Stimulated activated CD4-positive, alpha-beta T cell treated with anti-CD3 and anti-CD28 coated beads, Interleukin-15, amount 100 ng/mL, for 48 hours (primary cell): ENCODE results near the gene ZFP64.
A peak's percentile ranks its signal among the peaks of the same experiment; 100 is the strongest.
"Not testable (repeated sequence)": the region's sequence is repeated elsewhere in the genome, so short reads cannot be mapped to it uniquely, and the experiment has no call there.

Source experiments
- DNase-seq, 2 donors: peaks; one replicate each; pipeline ENCODE4 v3.0.0-alpha.2; 2020; ENCODE audit warnings: low read depth in 2 of 2

Gene ZFP64

GRCh38 chr20:52154575-52154974, 37.0 kb downstream of the ZFP64 start:
- no peak for DNase-seq

- DNase-seq = no peak
Measured at GRCh38 chr20:52153896-52154295, 37.7 kb downstream of the ZFP64 start.

DNA sequence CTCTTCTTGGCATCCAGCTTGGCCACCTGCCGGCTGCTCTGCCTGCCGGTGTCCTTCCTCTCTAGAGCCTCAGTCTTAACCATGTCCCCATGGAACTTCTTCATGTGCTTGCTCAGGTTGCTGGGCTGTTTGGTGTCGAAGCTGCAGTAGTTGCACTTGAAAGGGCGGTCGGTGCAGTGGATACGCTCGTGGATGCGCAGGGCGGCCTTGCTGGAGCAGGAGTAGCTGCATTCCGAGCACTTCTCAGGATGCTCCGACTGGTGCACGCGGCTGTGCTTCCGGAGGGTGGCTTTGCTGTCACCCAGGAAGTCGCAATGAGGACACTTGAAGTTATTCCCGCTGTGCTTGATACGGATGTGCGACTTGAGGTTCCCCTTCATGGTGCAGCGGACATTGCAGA, 38.7 kb downstream of the ZFP64 start:
- no peak for DNase-seq

DNA sequence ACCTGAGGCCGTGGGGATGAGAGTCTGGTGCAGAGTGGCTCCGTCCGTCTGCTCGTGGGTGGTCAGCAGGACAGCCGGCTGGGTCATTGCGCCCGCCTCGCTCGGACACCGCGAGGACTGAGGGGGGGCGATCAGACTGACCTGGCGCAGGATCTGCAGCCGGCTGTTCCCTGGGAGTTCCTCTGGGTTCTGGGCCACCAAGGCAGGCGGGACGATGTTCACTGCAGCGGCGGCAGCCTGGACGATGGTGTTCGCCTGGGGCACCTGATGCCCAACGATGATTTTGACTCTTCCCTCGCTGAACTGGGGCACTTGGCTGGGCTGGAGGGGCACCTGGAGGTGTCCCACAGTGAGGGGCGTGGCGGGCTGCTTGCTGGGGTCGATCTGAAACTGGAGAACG, 39.2 kb downstream of the ZFP64 start:
- DNase-seq = no peak

DNA sequence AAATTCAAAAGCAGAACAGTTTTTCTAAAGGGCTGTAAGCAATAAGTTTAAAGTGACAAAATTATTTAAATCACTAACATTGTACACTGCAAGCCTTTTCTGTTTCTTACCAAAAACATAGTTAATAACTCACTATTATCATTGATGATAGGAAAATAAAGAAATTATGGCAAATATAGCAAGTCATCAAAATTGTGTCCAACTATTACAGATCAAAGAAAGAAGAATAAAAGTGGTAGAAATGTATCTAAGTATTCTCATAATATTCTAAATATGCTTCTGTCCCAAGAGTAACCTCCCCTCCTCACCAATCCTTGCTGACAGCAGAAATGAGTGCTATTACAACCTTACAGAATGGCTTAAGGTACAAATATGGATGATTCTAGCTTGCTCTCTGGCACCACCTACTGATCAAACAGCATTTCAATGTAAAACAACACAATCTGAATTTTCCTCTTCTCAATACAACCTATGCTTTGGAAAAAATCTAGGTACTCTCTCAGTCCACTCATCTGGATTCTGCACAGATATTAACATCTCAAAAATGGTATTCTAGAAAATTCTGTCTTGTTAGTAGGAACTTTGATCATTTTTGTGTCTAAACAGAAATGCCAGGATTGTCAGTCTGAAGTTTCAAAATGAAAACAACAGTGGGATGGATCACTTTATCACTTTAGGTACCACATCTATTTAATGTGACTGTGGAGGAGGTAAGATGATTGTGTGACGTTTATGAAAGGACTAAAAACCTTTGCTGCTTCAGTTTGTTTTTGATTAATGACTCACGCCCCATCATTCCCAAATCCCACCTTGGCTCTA, 40.9 kb downstream of the ZFP64 start:
- DNase-seq = no peak

GRCh38 chr20:52145587-52145986, 46.0 kb downstream of the ZFP64 start:
- no peak for DNase-seq

DNA sequence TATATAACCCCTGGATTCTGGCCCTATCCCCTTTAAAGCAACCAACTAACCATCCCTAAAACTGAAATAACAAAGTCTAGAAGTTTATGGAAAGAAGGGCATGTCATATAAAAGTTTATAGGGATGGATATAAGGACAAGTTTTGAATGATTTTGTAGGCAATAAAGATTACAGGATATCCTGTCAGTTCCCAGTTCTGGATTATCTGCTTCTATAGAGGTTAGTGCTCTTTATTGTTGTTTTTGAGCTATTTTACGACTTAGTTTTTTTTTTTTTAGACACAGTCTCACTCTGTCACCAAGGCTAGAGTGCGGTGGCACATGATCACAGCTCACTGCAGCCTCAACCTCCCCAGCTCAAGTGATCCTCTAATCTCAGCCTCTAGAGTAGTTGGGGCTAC, 48.3 kb downstream of the ZFP64 start:
- DNase-seq = no peak

DNA sequence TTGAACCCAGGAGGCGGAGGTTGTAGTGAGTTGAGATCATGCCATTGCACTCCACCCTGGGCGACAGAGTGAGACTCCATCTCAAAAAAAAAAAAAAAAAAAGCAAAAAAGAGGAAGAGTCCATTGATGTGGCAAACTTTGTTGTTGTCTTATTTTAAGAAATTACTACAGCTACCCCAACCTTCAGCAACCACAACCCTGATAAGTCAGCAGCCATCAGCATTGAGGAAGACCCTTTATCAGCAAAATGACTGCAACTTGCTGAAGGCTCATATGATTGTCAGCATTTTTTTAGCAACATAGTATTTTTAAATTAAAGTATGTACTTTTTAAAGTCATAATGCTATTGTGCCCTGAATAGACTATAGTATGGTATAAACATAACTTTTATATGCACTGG, 48.8 kb downstream of the ZFP64 start:
- DNase-seq = no peak

DNA sequence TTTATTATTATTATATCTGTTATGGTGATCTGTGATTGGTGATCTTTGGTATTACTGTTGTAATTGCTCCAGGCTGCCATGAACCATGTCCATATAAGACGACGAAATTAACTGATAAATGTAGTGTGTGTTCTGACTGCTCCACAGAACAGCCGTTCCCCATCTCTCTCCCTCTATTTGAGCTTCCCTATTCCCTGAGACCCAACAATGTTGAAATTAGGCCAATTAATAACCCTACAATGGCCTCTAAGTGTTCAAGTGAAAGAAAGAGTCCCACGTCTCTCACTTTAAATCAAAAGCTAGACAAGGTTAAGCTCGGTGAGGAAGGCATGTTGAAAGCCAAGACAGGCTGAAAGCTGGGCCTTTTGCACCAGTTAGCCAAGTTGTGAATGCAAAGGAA, 51.6 kb downstream of the ZFP64 start:
- no peak for DNase-seq

- DNase-seq = no peak
Measured at GRCh38 chr20:52137850-52138249, 53.7 kb downstream of the ZFP64 start.

DNA sequence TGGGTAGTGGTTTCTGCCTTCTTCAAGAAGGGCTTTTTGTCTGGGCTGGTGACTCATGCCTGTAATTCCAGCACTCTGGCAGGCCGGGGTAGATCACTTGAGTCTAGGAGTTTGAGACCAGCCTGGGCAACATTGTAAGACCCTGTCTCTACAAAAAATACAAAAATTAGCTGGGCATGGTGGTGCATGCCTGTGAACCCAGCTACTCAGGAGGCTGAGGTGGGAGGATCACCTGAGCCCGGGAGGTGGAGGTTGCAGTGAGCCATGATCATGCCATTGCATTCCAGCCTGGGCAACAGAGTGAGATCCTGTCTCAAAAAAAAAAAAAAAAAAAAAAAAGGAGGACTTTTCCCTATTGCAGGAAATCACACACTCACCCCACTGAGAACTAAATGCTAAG, 57.9 kb downstream of the ZFP64 start:
- DNase-seq = not testable (repeated sequence)

GRCh38 chr20:52132337-52132736, 59.2 kb downstream of the ZFP64 start:
- no peak for DNase-seq

GRCh38 chr20:52131048-52131643, 60.4 kb downstream of the ZFP64 start:
- no peak for DNase-seq

GRCh38 chr20:52130406-52130805, 61.2 kb downstream of the ZFP64 start:
- no peak for DNase-seq

DNA sequence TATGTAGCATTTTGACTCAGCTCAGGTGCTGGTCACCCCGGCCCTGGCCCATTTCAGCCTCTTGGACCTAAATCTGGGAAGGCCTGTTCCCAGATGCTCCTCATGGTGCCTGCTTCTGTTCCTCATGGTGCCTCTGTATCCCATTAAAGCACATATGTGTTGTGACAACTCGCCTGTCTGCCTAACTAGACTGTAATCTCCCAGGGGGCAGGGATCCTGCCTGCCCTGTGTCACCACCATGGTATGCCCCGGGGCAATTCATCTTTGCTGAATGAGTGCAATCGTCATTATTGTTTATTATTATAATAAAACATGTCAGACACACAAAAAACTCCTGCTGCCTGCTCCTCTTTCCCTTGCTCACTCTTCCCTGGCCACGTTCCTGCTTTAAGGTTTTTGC, 62.0 kb downstream of the ZFP64 start:
- no peak for DNase-seq

- no peak for DNase-seq
Measured at GRCh38 chr20:52127309-52127708, 64.3 kb downstream of the ZFP64 start.

DNA sequence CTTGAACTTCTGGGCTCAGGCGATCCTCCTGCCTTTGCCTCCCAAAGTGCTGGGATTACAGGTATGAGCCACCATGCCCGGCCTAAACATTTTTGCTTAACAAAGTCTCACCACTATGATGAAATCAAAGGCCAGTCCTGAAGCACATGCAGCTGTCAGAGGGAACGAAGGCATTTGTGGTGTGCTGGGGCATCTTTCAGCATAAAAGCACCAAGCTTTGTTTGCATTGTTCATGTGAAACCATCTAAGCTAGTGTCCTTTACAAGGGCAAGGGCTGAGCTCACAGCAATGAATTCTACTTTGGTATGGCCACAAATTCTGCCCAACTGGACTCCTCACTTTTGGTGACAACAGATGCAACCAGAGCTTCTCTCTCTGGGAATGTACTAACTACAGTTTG, 66.8 kb downstream of the ZFP64 start:
- no peak for DNase-seq

DNA sequence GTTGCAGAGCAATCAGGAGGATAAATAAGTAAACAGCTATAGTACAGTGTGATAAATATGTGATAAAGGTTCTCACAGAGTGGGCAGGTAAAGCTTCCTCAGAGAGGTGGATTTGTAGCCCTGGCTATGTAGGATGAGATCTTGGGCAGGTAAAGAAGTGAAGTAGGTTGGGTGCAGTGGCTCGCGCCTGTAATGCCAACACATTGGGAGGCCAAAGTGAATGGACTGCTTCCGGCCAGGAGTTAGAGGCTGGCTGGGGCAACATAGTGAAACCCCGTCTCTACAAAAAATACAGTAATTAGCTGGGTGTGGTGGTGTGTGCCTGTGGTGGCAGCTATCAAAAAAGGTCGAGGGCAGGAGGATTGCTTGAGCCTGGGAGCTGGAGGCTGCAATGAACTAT, 72.9 kb downstream of the ZFP64 start:
- DNase-seq = no peak

GRCh38 chr20:52118016-52118623, 73.5 kb downstream of the ZFP64 start:
- no peak for DNase-seq

DNA sequence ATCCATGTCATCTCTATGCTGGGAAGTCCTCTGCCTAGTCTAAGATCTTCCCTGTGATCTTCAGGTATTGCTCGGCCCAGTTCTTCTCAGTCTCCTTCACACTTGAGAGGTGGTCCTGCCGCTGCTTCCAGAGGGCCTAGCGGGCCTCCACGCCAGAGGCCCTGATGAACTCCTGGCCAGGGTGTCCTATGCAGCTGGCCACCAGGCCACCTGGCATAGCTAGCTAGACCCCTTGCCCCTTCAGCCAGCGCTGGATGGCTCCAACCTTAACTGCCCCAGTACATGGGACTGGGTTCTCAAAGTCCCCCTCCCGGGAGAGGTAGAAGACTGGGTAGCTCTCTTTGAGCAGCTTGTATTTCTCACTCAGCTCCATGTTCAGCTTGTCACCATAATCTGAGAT, 81.1 kb downstream of the ZFP64 start:
- DNase-seq = no peak

GRCh38 chr20:52105442-52106422, 85.8 kb downstream of the ZFP64 start:
- DNase-seq = peak in 1 of 2 donors; percentile 28
